ENCODE measurements around the gene PRKAB1.

PRKAB1 gene

DNA sequence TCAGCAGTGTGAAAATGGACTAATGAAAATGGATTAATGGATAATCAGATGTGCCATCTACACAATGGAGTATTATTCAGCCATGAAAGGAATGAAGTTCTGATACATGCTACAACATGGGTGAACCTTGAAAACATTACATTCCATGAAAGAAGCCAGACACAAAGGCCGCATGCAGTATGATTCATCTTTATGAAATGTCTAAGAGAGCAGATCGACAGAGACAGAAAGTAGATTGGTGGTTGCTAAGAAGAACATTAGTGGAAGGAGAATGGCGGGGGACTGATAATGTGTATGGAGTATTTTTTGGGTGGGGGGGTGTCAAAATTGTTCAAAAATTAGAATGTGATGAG lies 47.3 kb downstream of the PRKAB1 start:
- no peak for DNase-seq

DNA sequence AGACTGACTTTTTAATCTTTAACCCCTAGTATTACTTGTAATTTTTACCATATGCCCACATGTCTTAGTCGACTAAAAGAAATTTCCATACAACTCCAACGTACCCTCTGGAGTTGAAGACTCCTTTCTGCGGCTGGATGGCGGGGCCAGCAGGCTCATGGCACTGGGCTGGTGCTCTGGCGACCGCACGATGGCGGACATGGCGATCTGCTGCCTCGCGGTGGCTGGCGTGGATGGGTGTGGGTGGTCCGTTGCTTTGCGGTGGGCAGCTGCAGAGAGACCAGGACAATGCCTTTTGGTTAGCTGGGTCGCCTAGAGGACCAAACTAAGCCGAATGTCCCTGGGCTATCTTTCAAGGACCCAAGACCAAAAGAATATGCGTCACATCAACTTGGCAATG lies 50.2 kb downstream of the PRKAB1 start:
- DNase-seq = no peak

DNA sequence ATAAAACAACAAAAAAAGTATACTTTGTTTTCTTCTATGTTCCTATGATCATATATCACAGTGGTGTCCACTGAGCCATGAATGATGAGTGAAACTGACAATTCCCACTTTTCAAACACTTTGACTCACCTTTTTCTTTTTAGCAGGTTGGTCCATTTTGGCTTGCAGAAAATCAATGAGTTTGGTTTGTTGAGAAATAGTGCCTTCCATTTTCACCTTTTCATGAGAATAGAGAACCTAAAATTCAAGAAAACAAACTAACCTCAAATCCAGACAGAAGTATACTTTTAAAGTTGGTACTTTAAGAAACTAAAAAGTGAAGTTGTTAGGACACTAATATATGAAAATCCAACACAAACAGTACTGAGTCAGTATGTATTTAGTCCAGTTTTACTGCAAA lies 52.4 kb downstream of the PRKAB1 start:
- no peak for DNase-seq

DNA sequence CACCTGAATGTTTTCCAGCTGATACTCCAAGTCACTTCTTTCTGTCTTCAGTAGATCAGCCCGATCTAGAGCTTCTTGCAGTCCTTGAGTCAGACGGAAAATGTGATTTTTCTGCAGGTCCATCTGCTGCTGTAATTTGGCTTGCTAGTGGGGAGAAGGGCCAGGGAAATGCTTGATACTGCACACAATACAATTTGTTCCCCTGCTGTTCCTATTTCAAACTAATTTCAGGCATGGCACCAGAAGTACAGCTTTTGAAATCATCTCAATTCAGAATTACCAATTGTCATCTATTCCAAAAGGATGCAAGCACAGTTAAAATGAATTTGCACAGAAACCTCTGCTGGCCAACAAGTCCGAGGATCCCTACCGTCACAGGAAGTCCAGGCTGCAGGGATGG lies 53.4 kb downstream of the PRKAB1 start:
- DNase-seq = no peak

DNA sequence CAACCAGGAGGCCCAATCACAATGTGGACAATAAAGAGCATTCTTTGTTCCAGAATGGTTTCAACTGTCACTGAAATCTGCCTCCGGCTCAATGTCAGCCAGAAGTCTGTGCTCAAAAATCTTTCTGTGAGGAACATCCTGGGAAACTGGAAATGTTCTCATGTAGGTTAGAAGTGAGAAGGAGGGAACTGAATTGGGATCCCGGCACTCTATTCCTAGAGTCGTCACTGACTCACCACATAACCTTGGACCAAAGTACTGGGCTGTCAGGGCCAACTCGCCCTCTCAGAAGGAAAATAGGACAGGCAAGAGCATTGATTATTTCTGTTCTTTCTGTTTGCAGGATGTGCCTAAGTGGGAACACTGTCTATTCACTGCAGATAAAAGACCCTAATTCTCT lies 57.6 kb downstream of the PRKAB1 start:
- DNase-seq = no peak

DNA sequence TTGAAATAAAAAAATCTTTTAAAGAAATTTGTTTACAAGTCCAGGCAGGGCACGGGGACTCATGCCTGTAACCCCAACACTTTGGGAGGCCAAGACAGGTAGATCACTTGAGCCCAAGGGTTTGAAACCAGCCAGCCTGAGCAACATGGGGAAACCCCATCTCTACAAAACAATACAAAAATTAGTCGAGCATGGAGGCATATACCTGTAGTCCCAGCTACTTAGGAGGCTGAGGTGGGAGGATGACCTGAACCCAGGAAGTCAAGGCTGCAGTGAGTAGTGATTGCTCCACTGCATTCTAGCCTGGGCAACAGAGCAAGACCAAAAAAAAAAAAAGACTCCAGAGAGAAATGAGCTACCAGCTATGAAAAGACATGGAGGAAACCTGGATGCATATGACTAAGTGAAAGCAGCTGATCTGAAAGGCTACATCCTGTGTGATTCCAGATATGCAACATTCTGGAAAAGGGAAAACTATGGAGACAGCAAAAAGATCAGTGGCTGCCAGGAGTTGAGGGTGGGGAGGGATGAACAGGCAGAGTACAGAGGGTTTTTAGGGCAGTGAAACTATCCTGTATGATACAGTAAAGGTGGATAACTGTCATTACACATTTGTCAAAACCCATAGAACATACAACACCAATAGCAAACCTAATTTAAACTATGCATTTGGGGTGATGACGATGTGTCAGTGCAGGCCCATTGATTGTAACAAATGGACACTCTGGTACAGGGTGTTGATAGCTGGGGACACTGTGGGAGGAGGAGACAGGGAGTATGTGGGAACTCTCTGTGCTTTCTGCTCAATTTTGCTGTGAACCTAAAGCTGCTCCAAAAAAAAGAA lies 59.9 kb downstream of the PRKAB1 start:
- no peak for DNase-seq

DNA sequence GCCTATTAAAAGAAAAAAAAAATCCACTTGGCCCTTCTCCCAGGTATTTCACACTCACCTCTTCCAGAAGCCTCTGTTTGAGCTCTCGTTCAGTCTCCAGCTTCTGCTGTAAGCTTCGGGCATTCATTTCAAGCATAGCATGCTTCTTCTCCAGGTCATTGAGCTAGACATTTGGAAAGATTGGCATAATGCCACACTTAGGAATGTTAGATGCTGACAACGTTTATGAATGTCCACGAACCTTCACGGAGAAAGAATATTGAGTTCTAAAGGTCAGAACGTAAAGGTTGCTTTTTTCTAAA lies 60.5 kb downstream of the PRKAB1 start:
- no peak for DNase-seq

DNA sequence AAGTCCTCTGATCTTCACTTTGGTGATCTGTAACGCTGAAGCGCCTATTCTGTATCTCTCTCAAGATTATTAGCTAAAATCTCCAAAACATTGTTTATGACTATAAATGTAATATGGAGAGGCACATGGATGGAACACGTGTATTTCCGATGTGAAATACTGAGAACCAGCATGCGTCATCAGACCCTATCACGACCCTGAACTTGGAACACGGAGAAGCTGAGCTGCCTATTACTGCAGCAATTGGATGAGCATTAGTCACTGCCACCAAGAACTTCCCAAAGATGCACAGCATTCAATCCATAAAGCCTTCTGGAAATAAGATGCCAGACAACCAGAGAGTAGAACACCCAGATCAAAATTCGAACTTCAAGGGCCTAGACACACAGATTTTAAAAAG lies 61.9 kb downstream of the PRKAB1 start:
- no peak for DNase-seq

DNA sequence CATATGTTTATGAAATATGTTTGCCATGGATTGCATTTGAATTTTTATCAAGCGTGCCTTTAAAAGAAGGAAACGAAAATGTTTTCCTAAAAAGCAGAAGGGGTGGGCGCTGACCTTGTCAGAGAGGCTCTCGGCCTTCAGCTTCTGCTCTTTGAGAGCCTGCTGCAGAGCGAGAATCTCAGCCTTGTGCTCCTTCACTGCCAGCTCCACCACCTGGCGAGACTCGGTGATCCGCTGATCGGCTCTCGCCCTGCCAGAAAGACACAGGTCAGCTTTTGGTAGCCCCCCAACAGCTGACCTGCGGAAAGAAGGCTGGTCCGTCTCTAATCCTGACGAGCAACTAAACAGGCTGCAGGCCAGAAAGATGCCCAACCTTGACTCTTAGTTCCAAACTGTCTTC lies 62.4 kb downstream of the PRKAB1 start:
- DNase-seq = no peak

Data from SW 1271 (cell line).